GM13977 (cell line): ENCODE measurements around the gene PRAF2.
A peak's percentile ranks its signal among the peaks of the same experiment; 100 is the strongest.

Source experiments
- DNase-seq: peaks from one replicate; pipeline ENCODE4 v3.0.0; 2012; ENCODE audit warnings: low spot score
- in situ Hi-C: fragments of 300-500 bp; cut with MboI; formaldehyde crosslinking; loops from one replicate; pipeline ENCODE4 v1.12.0; 2022; ENCODE audit warnings: low sequenced_read_pairs, low pct_unique_long_range_greater_than_20kb, mixed read lengths, inconsistent platforms; ENCODE audit not compliant: unreplicated experiment
- TF ChIP-seq, protein P1 (sequence below): IDR thresholded peaks from 2 replicates; pipeline ENCODE4 v1.5.1; 2012; ENCODE audit warnings: mild to moderate bottlenecking, control low read depth; ENCODE audit not compliant: insufficient read depth; ENCODE audit errors: extremely low read depth, missing control alignments

Gene PRAF2

DNA sequence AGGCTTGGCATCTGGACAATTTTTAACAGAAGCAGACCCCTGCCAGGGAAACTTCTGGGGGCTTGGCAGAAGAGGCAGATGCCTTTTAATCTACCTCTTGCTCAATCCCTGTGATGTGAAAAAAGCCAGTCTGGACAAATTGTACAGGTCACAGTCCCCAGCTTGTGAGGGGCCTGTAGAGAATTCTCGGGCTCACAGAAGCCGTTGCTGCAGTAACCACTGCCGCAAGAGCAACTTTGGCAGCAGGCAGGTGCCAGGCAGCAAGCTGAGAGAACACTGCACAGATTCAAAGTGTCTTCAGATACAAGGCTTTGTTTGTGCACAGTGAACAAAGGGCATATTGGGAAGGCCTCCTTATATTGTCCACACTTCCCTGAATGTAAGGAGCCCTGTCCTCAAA, 38.0 kb upstream of the PRAF2 start:
- TF ChIP-seq, protein P1, sequence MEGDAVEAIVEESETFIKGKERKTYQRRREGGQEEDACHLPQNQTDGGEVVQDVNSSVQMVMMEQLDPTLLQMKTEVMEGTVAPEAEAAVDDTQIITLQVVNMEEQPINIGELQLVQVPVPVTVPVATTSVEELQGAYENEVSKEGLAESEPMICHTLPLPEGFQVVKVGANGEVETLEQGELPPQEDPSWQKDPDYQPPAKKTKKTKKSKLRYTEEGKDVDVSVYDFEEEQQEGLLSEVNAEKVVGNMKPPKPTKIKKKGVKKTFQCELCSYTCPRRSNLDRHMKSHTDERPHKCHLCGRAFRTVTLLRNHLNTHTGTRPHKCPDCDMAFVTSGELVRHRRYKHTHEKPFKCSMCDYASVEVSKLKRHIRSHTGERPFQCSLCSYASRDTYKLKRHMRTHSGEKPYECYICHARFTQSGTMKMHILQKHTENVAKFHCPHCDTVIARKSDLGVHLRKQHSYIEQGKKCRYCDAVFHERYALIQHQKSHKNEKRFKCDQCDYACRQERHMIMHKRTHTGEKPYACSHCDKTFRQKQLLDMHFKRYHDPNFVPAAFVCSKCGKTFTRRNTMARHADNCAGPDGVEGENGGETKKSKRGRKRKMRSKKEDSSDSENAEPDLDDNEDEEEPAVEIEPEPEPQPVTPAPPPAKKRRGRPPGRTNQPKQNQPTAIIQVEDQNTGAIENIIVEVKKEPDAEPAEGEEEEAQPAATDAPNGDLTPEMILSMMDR = no peak
- no peak for DNase-seq
- in situ Hi-C loops = no loop called here

GRCh38 chrX:49110417-49110816, 36.6 kb upstream of the PRAF2 start:
- no peak for DNase-seq
- in situ Hi-C loops = no loop called here
- TF ChIP-seq, protein P1 = no peak

- in situ Hi-C loops = no loop called here
- TF ChIP-seq, protein P1 = no peak
- no peak for DNase-seq
Observed at GRCh38 chrX:49108641-49109040, 34.8 kb upstream of the PRAF2 start.

DNA sequence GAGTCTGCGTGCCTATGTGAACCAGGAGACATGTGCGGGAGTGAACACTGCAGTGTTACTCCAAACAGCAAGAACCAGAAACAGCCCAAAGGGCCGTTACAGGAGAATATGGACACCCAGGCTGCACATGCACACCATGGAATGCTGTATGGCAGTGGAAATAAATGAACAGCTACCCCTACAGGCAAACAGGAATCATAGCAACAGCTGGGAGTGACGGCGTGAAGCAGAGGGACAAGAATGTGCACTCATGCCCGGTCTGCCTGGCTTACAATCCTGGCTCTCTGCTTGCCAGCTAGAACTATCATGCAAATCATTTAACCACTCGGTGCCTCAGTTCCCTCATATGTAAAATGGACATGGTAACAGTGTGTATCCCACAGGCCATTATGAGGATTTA, 33.1 kb upstream of the PRAF2 start:
- no peak for DNase-seq
- in situ Hi-C loops = no loop called here
- TF ChIP-seq, protein P1 = peak; percentile 18

- TF ChIP-seq, protein P1 = no peak
- in situ Hi-C loops = no loop called here
- DNase-seq = no peak
Observed at GRCh38 chrX:49106296-49106695, 32.5 kb upstream of the PRAF2 start.

GRCh38 chrX:49103637-49104036, 29.8 kb upstream of the PRAF2 start:
- DNase-seq = no peak
- in situ Hi-C loops = no loop called here
- TF ChIP-seq, protein P1 = no peak

DNA sequence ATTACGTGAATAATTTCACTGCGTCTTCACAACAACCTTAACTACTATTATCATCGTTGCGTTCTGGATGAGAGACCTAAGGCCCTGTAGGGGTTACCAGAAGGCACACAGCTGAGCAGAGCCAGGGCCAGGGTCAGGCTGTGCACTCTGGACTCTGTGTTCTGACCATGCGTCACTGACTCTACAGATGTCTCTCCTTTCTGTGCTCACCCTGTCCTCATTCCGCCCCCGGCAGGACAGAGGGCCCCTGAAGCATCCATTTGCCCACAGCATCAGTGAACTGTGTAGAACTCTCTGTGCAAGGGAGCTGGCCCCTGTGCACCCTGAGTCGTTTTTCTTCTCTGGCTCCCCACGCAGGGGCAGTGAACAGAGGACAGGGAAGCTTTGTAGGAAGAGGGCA, 28.4 kb upstream of the PRAF2 start:
- no peak for DNase-seq
- in situ Hi-C loops = no loop called here
- TF ChIP-seq, protein P1 = no peak
